Measurements from ENCODE around the gene HMGB3.

HMGB3 gene

DNA sequence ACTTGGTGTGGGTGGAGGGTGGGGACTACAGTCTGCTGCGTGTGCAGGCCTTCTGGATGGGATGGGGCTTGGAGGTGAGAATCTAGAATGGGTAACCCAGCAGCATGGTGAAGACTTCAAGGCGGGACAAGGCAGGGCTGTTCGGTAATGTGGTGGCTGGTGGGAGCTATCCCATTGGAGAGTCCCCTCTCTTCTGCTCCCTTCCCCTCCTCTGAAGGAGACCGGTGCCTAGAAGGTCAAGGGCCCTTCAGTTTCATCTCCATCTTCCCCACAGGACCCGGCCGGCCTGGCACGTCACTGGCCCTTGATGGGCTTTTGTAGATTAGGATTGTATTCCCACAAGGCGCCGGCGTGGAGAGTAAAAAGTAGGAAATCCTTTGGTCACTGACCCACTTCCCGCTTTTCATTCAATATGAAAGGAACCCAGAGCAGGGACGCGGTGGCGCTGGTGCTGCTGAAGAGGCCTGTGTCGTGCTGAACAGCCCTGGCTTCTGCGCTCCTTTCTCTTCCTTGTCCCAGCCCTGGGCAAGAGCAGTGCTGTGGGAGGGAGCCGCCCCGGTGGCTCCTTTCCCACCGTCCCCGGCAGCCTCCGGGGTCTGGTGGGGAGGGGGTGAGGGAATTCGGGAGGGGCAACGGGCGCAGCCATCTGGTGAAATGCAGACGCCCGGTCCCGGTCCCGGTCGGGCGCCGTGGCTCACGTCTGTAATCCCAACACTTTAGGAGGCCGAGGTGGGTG, 7.3 kb upstream of the HMGB3 start:
- DNase-seq (ENCODE audit: low spot score), result no peak
- no peak overlapping the region for H3K4me3 ChIP-seq (ENCODE audit: low read length in 2 of 2)
- no peak overlapping the region for H3K18ac ChIP-seq (ENCODE audit: low read length)
- no peak overlapping the region for H2BK12ac ChIP-seq (ENCODE audit: low read length)
- H3K79me1 ChIP-seq (ENCODE audit: low read depth, low read length), result no peaks in the 10 kb centered on the region
- H2BK5ac ChIP-seq (ENCODE audit: low read length), result no peak overlapping the region
- no peak overlapping the region for H2AK5ac ChIP-seq (ENCODE audit: low read depth, low read length)
- no peak overlapping the region for H4K91ac ChIP-seq (ENCODE audit: low read depth, low read length, poor library complexity)
- H3K36me3 ChIP-seq (replicated peaks in 1 of 2; ENCODE audit: control insufficient read depth in 2 of 2, insufficient read depth in 2 of 2, low read length in 2 of 2), result no peaks in the 10 kb centered on the region
- no peak overlapping the region for H3K4ac ChIP-seq (ENCODE audit: low read length)
- no peak overlapping the region for H2AFZ ChIP-seq (ENCODE audit: low read length)
- H3K23ac ChIP-seq (ENCODE audit: low read depth, low read length, poor library complexity), result no peak overlapping the region
- no peak overlapping the region for H2BK15ac ChIP-seq (ENCODE audit: low read length)
- no peaks in the 10 kb centered on the region for H3K27me3 ChIP-seq (ENCODE audit: control insufficient read depth in 3 of 3, insufficient read depth in 3 of 3, low read depth in 1 of 3, low read length in 3 of 3)
- no CpG with 5 or more reads among the region's 33 CpGs for WGBS, 2 donors (ENCODE audit: extremely low coverage in 2 of 2, insufficient read length in 2 of 2, insufficient replicate concordance in 1 of 2)
- H3K4me1 ChIP-seq (ENCODE audit: control insufficient read depth in 2 of 2, insufficient read depth in 1 of 2, low read depth in 1 of 2, low read length in 2 of 2), result no peaks in the 10 kb centered on the region
- H3K4me2 ChIP-seq (ENCODE audit: insufficient read depth, low read length, poor library complexity, severe bottlenecking), result no peak overlapping the region
- no peak overlapping the region for H3K9ac ChIP-seq (ENCODE audit: low read depth, low read length, poor library complexity)
- H4K8ac ChIP-seq (ENCODE audit: low read depth, low read length), result no peak overlapping the region
- no peak overlapping the region for H2BK120ac ChIP-seq (ENCODE audit: low read depth, low read length)
- H3K9me3 ChIP-seq (replicated peaks in 1 of 2; ENCODE audit: control insufficient read depth in 2 of 2, insufficient read depth in 1 of 2, low read depth in 1 of 2, low read length in 2 of 2), result no peaks in the 10 kb centered on the region
- no peak overlapping the region for H3K14ac ChIP-seq (ENCODE audit: low read length)
- no peak overlapping the region for H3K27ac ChIP-seq (replicated peaks; ENCODE audit: low read length)

DNA sequence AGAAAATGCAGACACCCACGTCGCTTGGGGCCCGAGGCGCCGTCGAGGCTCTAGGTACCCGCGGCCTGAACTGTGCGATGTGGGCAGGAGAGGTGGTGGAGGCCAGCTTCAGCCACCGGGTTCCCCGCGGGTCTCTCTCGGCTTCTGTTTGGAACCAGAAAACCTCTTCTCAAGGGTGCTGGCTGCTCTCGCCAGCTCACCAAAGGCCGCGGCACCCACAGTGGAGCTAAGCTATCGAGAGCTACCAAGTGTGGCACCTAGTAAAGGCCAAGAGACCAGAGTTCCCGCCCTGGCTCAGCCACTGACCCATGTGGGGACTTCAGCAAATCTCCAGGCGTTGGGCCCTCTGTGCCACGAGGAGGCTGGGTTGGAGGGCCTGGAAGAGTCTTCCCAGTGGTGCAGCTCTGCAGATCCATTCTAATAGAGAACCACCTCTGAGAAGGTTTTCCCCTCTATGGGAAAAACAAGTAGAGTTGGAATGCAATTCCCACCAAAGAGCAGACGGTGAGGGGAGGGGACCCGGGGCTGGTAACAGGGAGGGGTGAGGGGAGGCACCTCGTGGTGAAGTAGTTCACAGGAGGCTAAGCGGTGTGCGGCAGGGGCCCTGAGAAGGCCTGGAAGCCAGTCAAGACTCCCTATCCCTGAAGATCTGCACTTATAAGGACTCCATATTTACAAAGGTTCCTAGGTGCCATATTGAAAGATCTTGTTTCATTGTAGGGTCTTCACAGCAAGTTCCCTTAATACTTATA, 5.5 kb upstream of the HMGB3 start:
- H2AK5ac ChIP-seq (ENCODE audit: low read depth, low read length), result no peak overlapping the region
- no peak overlapping the region for H4K8ac ChIP-seq (ENCODE audit: low read depth, low read length)
- H3K4ac ChIP-seq (ENCODE audit: low read length), result no peak overlapping the region
- no peaks in the 10 kb centered on the region for H3K79me1 ChIP-seq (ENCODE audit: low read depth, low read length)
- H4K91ac ChIP-seq (ENCODE audit: low read depth, low read length, poor library complexity), result no peak overlapping the region
- H3K18ac ChIP-seq (ENCODE audit: low read length), result no peak overlapping the region
- DNase-seq (ENCODE audit: low spot score), result no peak
- H3K14ac ChIP-seq (ENCODE audit: low read length), result no peak overlapping the region
- no peak overlapping the region for H3K23ac ChIP-seq (ENCODE audit: low read depth, low read length, poor library complexity)
- H3K9ac ChIP-seq (ENCODE audit: low read depth, low read length, poor library complexity), result no peak overlapping the region
- no peak overlapping the region for H3K4me2 ChIP-seq (ENCODE audit: insufficient read depth, low read length, poor library complexity, severe bottlenecking)
- H3K36me3 ChIP-seq (replicated peaks in 1 of 2; ENCODE audit: control insufficient read depth in 2 of 2, insufficient read depth in 2 of 2, low read length in 2 of 2), result no peaks in the 10 kb centered on the region
- H3K27ac ChIP-seq (replicated peaks; ENCODE audit: low read length), result no peak overlapping the region
- H2BK12ac ChIP-seq (ENCODE audit: low read length), result no peak overlapping the region
- no peaks in the 10 kb centered on the region for H3K4me1 ChIP-seq (ENCODE audit: control insufficient read depth in 2 of 2, insufficient read depth in 1 of 2, low read depth in 1 of 2, low read length in 2 of 2)
- H3K27me3 ChIP-seq (ENCODE audit: control insufficient read depth in 3 of 3, insufficient read depth in 3 of 3, low read depth in 1 of 3, low read length in 3 of 3), result peaks cover 0 to 2% (median 0%) of the 10 kb centered on the region in 3 experiments
- H3K4me3 ChIP-seq (ENCODE audit: low read length in 2 of 2), result no peak overlapping the region
- no peak overlapping the region for H2BK15ac ChIP-seq (ENCODE audit: low read length)
- no peak overlapping the region for H2BK120ac ChIP-seq (ENCODE audit: low read depth, low read length)
- H2BK5ac ChIP-seq (ENCODE audit: low read length), result no peak overlapping the region
- H2AFZ ChIP-seq (ENCODE audit: low read length), result no peak overlapping the region
- H3K9me3 ChIP-seq (replicated peaks in 1 of 2; ENCODE audit: control insufficient read depth in 2 of 2, insufficient read depth in 1 of 2, low read depth in 1 of 2, low read length in 2 of 2), result no peaks in the 10 kb centered on the region
- WGBS, 2 donors (ENCODE audit: extremely low coverage in 2 of 2, insufficient read length in 2 of 2, insufficient replicate concordance in 1 of 2), result no CpG with 5 or more reads among the region's 25 CpGs

DNA sequence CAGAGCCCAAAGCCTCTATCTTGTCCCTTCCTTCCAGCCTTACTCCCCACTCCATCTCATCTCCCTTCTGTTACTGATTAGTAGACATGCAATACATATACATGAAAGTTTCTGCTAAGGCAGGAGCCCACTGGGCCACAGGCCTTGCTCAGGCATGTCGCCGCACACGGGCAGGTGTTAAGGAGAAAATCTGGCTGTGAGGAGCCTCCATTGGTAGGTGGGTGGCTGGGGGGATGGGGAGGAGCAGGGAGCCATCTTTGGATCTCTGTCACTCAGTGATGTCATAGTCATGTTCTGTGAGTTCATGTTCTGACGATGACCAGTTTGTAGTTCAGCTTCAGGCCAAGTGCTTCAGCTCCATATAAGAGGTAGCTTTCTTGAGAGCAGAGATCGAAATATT, 2.9 kb upstream of the HMGB3 start:
- H4K8ac ChIP-seq (ENCODE audit: low read depth, low read length), result no peak overlapping the region
- H2AFZ ChIP-seq (ENCODE audit: low read length), result no peak overlapping the region
- WGBS, 2 donors (ENCODE audit: extremely low coverage in 2 of 2, insufficient read length in 2 of 2, insufficient replicate concordance in 1 of 2), result no CpG with 5 or more reads among the region's 5 CpGs
- no peak overlapping the region for H3K4ac ChIP-seq (ENCODE audit: low read length)
- no peak overlapping the region for H2BK12ac ChIP-seq (ENCODE audit: low read length)
- peaks cover 0 to 1% of the 10 kb centered on the region in 2 donors for H3K4me1 ChIP-seq (ENCODE audit: control insufficient read depth in 2 of 2, insufficient read depth in 1 of 2, low read depth in 1 of 2, low read length in 2 of 2)
- DNase-seq (ENCODE audit: low spot score), result no peak
- H3K4me2 ChIP-seq (ENCODE audit: insufficient read depth, low read length, poor library complexity, severe bottlenecking), result no peak overlapping the region
- no peak overlapping the region for H3K27ac ChIP-seq (replicated peaks; ENCODE audit: low read length)
- H2BK5ac ChIP-seq (ENCODE audit: low read length), result no peak overlapping the region
- H2AK5ac ChIP-seq (ENCODE audit: low read depth, low read length), result no peak overlapping the region
- H3K9me3 ChIP-seq (replicated peaks in 1 of 2; ENCODE audit: control insufficient read depth in 2 of 2, insufficient read depth in 1 of 2, low read depth in 1 of 2, low read length in 2 of 2), result no peaks in the 10 kb centered on the region
- H2BK15ac ChIP-seq (ENCODE audit: low read length), result no peak overlapping the region
- peaks cover 0 to 4% of the 10 kb centered on the region in 2 donors for H3K36me3 ChIP-seq (replicated peaks in 1 of 2; ENCODE audit: control insufficient read depth in 2 of 2, insufficient read depth in 2 of 2, low read length in 2 of 2)
- H4K91ac ChIP-seq (ENCODE audit: low read depth, low read length, poor library complexity), result no peak overlapping the region
- H3K79me1 ChIP-seq (ENCODE audit: low read depth, low read length), result no peaks in the 10 kb centered on the region
- H3K4me3 ChIP-seq (ENCODE audit: low read length in 2 of 2), result no peak overlapping the region
- no peak overlapping the region for H3K9ac ChIP-seq (ENCODE audit: low read depth, low read length, poor library complexity)
- peaks cover 0 to 2% (median 0%) of the 10 kb centered on the region in 3 experiments for H3K27me3 ChIP-seq (ENCODE audit: control insufficient read depth in 3 of 3, insufficient read depth in 3 of 3, low read depth in 1 of 3, low read length in 3 of 3)
- no peak overlapping the region for H3K14ac ChIP-seq (ENCODE audit: low read length)
- no peak overlapping the region for H3K23ac ChIP-seq (ENCODE audit: low read depth, low read length, poor library complexity)
- H2BK120ac ChIP-seq (ENCODE audit: low read depth, low read length), result no peak overlapping the region
- no peak overlapping the region for H3K18ac ChIP-seq (ENCODE audit: low read length)

DNA sequence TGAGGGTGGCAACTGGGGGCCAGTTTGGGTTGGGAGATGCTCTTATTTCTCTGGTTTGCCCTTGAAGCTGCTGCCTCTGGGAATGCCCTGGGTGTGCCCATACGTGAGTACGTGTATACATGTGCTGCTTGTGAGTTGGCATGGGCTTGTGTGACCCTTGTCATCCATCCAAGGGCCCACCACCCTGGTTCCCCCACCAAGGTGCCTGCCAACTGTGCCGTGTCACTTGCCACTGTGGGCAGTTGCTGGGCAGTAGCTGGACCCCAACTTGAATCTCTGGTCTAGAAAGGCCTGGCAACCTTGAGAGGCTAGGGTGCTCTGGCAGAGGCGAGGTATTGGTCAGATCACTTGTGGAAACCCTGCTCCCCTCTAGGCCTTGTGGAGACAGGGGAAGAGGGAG, 2.4 kb upstream of the HMGB3 start:
- Histone ChIP-seq H3K4me1 (ENCODE audit: control insufficient read depth in 2 of 2, insufficient read depth in 1 of 2, low read depth in 1 of 2, low read length in 2 of 2) (peaks cover 0 to 1% of the 10 kb centered on the region in 2 donors), H3K27ac (replicated peaks; ENCODE audit: low read length) (no peak overlapping the region), H3K9me3 (replicated peaks in 1 of 2; ENCODE audit: control insufficient read depth in 2 of 2, insufficient read depth in 1 of 2, low read depth in 1 of 2, low read length in 2 of 2) (no peaks in the 10 kb centered on the region), H2BK12ac (ENCODE audit: low read length) (no peak overlapping the region), H4K8ac (ENCODE audit: low read depth, low read length) (no peak overlapping the region), H2BK120ac (ENCODE audit: low read depth, low read length) (no peak overlapping the region), H3K27me3 (ENCODE audit: control insufficient read depth in 3 of 3, insufficient read depth in 3 of 3, low read depth in 1 of 3, low read length in 3 of 3) (peaks cover 0 to 2% (median 0%) of the 10 kb centered on the region in 3 experiments), H3K23ac (ENCODE audit: low read depth, low read length, poor library complexity) (no peak overlapping the region), H3K4me3 (ENCODE audit: low read length in 2 of 2) (no peak overlapping the region), H3K4ac (ENCODE audit: low read length) (no peak overlapping the region), H3K4me2 (ENCODE audit: insufficient read depth, low read length, poor library complexity, severe bottlenecking) (no peak overlapping the region), H2BK5ac (ENCODE audit: low read length) (no peak overlapping the region), H2AFZ (ENCODE audit: low read length) (no peak overlapping the region), H4K91ac (ENCODE audit: low read depth, low read length, poor library complexity) (no peak overlapping the region), H3K14ac (ENCODE audit: low read length) (no peak overlapping the region), H2AK5ac (ENCODE audit: low read depth, low read length) (no peak overlapping the region), H3K9ac (ENCODE audit: low read depth, low read length, poor library complexity) (no peak overlapping the region), H3K18ac (ENCODE audit: low read length) (no peak overlapping the region), H2BK15ac (ENCODE audit: low read length) (no peak overlapping the region), H3K36me3 (replicated peaks in 1 of 2; ENCODE audit: control insufficient read depth in 2 of 2, insufficient read depth in 2 of 2, low read length in 2 of 2) (peaks cover 0 to 9% of the 10 kb centered on the region in 2 donors), H3K79me1 (ENCODE audit: low read depth, low read length) (no peaks in the 10 kb centered on the region)
- no peak for DNase-seq (ENCODE audit: low spot score)
- WGBS, 2 donors (ENCODE audit: extremely low coverage in 2 of 2, insufficient read length in 2 of 2, insufficient replicate concordance in 1 of 2), result no CpG with 5 or more reads among the region's 4 CpGs

Measured in neuronal stem cell (in vitro differentiated cells).